GM18520 (cell line): ENCODE results near the gene LRRC40.

Experiments used
- ATAC-seq: cut with Tn5 transposase; IDR thresholded peaks from one replicate; pipeline ENCODE4 v1.9.1; 2021; ENCODE audit not compliant: unreplicated experiment

Gene LRRC40

DNA sequence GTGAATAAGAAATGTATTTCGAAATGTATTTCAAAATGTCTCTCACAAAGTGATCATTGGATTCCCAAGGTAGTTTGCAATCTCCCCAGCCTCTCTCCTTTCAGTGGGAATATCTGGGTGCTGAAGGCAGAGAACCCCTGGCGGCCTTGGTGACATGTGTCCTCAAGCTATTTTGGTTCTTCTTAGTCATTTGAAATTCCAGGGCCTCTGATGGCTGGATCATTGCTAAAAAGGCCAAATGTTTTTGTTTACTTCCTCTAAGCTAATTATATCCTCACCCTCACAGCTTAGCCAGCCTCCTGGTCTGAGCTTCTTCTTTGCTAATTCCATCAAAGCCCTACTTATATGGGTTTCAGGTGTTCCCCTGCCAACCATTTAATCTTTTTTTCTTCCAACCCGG lies 71.2 kb downstream of the LRRC40 start:
- ATAC-seq: no peak

DNA sequence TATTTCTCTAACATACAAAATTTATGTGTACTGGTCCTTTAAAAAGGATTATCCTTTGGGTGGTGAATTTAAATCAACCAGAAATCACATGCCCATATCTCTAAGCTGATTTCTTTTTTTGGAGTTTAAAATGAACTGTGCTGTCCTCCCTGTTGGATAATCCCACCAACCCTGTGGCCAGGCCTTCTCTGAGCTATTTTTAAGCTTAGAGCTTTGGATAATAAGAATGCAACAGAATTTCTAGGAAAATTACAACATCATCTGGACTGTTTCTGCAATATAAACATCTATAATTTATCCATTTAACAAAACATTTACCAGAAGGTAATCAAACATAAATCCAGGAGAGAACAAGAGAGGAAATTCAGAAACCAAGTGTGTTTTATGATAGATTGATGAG lies 88.3 kb downstream of the LRRC40 start:
- no peak for ATAC-seq

DNA sequence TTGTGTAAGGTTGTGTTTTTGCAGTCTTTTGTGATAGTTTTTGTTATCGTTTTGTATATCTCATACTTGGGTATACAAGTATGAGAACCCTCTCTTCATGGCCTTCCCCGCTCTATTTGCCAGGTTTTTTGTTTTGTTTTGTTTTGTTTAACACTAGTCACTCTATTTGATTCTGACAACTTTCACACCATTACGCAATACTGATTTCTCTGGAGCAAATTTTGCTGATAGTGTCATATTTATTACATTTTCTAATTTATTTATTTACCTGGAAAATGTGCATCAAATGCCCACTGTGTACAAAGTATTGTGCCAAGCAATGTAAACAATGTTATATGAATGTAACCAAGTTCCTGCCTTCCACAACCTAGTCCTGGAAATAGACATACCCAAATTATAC lies 90.1 kb downstream of the LRRC40 start:
- no peak for ATAC-seq

DNA sequence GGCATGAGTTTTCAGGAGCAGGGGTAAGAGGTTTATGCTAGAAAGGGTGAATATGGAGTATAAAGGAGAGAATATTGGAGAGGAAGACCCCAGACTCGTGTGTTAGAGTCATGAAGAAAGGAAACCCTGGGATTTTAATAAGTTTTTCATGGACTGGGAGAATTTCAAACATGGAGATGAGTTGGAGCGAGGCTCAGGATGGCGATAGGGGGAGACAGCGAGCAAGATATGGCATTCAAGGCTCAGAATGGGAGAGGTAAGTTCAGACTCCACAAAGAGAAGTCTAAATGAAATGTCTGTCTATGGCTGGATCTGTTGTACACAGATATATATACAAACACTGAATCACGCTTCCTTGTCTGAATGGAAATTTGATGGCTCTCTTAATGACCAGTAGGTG lies 92.5 kb downstream of the LRRC40 start:
- no peak for ATAC-seq

DNA sequence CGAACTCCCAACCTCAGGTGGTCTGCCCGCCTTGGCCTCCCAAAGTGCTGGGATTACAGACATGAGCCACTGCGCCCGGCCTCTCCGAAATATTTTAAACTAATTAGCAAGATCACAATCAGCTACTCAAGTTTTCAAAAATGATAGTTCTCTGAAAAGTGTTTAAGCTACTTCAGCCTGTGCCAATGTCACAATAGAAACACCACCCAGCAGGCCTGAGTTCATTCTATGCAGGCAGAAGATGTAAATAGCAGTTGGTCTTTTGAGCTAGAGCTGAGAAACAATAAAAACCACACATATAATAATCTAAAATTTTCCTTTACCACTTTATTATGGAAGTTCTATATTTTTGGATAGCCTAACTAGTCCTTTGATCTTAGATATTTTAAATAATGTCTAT lies 96.1 kb downstream of the LRRC40 start:
- ATAC-seq: no peak

DNA sequence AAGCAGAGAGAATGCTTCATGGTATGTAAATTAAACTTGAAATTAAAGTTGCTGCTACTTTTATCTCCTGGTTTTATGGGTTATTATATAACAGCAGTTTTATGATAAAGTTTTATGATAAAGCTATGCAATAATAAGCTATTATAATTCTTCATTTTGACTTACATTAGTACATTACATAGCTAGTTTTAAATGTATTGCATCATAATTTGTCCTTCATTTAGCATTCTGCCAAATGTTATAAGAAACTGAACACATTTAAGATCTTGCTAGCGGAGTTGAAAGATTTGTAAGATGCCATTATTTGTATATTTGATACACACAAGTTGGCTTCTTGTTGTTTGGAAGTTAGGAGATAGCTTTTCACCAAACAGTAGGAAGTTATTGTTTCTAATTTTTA lies 101.6 kb downstream of the LRRC40 start:
- ATAC-seq: no peak

DNA sequence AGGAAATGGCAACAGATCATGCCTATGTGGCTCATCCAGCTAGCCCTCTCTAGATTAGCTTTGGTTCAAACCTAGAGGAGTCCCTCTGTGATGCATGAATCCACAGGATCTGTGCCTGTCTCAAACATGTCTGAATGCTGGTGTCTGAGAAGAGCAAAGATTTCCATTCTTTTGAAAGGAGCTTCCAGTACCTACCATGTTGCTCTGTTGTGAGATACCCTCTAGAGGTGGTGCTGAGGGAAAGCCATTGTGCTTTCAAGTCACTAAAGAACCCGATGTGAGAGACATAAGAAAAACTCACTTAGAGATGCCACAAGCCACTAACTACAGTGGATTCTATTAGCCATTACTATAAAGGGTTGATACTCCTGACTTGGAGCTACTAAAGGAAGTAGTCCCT lies 103.6 kb downstream of the LRRC40 start:
- no peak for ATAC-seq

DNA sequence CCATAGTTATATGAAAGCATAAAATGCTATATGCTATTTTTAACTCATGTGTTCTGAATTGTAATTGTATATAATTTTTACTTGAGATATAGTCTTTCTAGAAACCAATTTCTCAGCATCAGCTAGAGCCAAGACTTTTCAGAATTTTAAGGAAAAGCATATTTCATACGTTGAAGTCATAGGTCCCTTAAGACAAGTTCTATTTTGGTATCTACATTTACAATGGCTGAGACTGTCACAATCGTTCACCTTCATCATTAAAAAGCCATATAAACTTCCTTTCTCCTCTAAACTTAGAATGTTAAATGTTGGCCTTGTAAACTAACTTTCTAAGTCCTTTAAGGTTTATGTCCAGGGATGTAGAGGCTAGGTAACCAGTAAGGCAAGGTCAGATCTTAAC lies 104.1 kb downstream of the LRRC40 start:
- ATAC-seq: no peak
